Measurements from ENCODE around the gene SMC2. TPM values are rescaled to one million over a fixed set of nuclear protein-coding genes. Genes with fewer than 3 reads are reported as not detected.

The SMC2 gene
- total and polyA plus RNA-seq, 2 of the 13 experiments (the other 11 are each of a cell fraction or from before 2014, with no cell fraction given), result 5.6 to 36.7 TPM

- TF ChIP-seq ARID5B (CRISPR knock-in tag; IDR thresholded peaks at IDR 0.05), result peak; percentile 53; the same call in 1 of the 2 replicates
- no peak for TF ChIP-seq MEF2D (CRISPR knock-in tag; IDR thresholded peaks at IDR 0.05)
- no peak for TF ChIP-seq ZNF577 (CRISPR knock-in tag; IDR thresholded peaks at IDR 0.05; ENCODE audit: borderline replicate concordance, low read depth)
- no peak for TF ChIP-seq SRSF4 (IDR thresholded peaks at IDR 0.05; ENCODE audit: low read depth, low read length, poor library complexity, severe bottlenecking)
- TF ChIP-seq JUN (CRISPR knock-in tag; IDR thresholded peaks at IDR 0.05), result no peak
- TF ChIP-seq SKI (IDR thresholded peaks at IDR 0.05; ENCODE audit: partially characterized antibody), result peak; percentile 45
- no peak for TF ChIP-seq ZNF546 (CRISPR knock-in tag; conservative IDR thresholded peaks at IDR 0.05)
- TF ChIP-seq, protein P1, sequence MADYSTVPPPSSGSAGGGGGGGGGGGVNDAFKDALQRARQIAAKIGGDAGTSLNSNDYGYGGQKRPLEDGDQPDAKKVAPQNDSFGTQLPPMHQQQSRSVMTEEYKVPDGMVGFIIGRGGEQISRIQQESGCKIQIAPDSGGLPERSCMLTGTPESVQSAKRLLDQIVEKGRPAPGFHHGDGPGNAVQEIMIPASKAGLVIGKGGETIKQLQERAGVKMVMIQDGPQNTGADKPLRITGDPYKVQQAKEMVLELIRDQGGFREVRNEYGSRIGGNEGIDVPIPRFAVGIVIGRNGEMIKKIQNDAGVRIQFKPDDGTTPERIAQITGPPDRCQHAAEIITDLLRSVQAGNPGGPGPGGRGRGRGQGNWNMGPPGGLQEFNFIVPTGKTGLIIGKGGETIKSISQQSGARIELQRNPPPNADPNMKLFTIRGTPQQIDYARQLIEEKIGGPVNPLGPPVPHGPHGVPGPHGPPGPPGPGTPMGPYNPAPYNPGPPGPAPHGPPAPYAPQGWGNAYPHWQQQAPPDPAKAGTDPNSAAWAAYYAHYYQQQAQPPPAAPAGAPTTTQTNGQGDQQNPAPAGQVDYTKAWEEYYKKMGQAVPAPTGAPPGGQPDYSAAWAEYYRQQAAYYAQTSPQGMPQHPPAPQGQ (CRISPR knock-in tag; IDR thresholded peaks at IDR 0.05; ENCODE audit: borderline replicate concordance), result no peak
- no peak for TF ChIP-seq PHF20 (CRISPR knock-in tag; IDR thresholded peaks at IDR 0.05)
- peak; percentile 99 for TF ChIP-seq BCL6 (CRISPR knock-in tag; IDR thresholded peaks at IDR 0.05)
- TF ChIP-seq BRCA1 (CRISPR knock-in tag; IDR thresholded peaks at IDR 0.05), result no peak
- TF ChIP-seq PLSCR1 (CRISPR knock-in tag; IDR thresholded peaks at IDR 0.05; ENCODE audit: borderline replicate concordance), result no peak
- TF ChIP-seq ZNF713 (CRISPR knock-in tag; IDR thresholded peaks at IDR 0.05), result no peak
- no peak for TF ChIP-seq MZF1 (CRISPR knock-in tag; IDR thresholded peaks at IDR 0.05; ENCODE audit: borderline replicate concordance)
- TF ChIP-seq NCOA2 (CRISPR knock-in tag; IDR thresholded peaks at IDR 0.05), result no peak
- no peak for TF ChIP-seq ZSCAN31 (CRISPR knock-in tag; IDR thresholded peaks at IDR 0.05; ENCODE audit: low read depth)
- peak; percentile 94 for TF ChIP-seq TBL1XR1 (IDR thresholded peaks at IDR 0.05; ENCODE audit: borderline replicate concordance, low read length, partially characterized antibody)
- no peak for TF ChIP-seq ZBTB34 (CRISPR knock-in tag; IDR thresholded peaks at IDR 0.05)
- no peak for TF ChIP-seq ZNF670 (CRISPR knock-in tag; IDR thresholded peaks at IDR 0.05; ENCODE audit: borderline replicate concordance)
Observed at GRCh38 chr9:104069288-104069687, 24.8 kb upstream of the SMC2 start (continued).

Measured in HepG2 (cell line).